Fibroblast of villous mesenchyme (primary cell): ENCODE measurements around the gene RGMA. TPM values are rescaled to one million over a fixed set of nuclear protein-coding genes. Genes with fewer than 3 reads are reported as not detected.

Experiments used
- DNase-seq: peaks from one replicate; pipeline ENCODE4 v3.0.0-alpha.2; 2010; ENCODE audit warnings: low read depth
- H3K4me3 ChIP-seq: 2 replicates; pipeline ENCODE4 v1.5.1; 2011; ENCODE audit warnings: low read depth, mild to moderate bottlenecking, low read length
- CTCF ChIP-seq: IDR thresholded peaks from 2 replicates; pipeline ENCODE4 v1.5.1; 2012; ENCODE audit warnings: low read depth, mild to moderate bottlenecking, low read length; ENCODE audit not compliant: insufficient read depth
- total RNA-seq: library from RNA; depleted of rRNA; stranded (reverse); fragments of >200 nt; gene quantifications from 2 replicates; pipeline ENCODE4 v1.2.3, GENCODE V29; 2012

The RGMA gene
- total RNA-seq = 0.32 TPM in 1 of 2 replicates, not detected in the other

DNA sequence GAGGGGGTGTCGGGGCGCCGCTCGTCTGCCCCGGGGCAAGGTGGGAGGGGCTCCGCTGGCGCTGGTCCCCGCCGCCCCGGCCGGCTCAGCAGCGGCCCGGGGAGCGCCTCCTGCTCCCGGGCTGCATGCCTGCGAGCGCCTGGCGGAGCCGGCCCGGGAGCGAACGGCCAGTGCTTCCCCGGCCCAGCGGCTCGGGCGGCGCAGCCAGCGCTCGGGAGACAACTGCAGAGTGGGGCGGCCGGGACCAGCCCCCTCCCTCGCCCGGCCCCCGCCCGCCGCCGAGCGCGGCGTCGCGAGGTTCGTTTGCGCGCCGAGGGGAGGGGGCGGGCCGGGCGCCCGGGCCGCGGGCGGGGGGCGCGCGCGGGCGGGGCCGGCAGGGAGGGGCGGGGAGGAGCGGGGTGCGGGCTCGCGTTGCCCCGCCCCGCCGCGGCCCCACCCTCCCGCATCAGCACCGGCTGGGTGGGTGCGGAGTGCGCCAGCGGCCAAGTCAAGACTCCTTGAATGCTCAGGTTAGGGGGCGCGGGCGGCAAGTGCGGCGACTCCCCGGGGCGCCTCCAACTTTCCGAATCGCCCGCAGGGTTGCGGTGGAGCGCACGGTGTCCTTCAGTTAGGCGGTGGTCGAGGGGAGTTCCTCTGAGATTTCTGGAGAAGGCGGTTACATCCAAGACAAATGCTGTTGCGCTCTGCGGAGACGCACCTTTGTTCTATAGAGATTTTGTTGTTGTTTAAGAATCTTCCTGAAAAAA lies at the start of gene RGMA:
Gene RGMA (minus strand): TSS at position 231 of the 746 bp plus-strand sequence. CDS start 279 bp downstream, outside the sequence.
- DNase-seq = no peak
- peak within 1 kb of the TSS; percentile 30 for H3K4me3 ChIP-seq
- TF ChIP-seq CTCF = no peak

DNA sequence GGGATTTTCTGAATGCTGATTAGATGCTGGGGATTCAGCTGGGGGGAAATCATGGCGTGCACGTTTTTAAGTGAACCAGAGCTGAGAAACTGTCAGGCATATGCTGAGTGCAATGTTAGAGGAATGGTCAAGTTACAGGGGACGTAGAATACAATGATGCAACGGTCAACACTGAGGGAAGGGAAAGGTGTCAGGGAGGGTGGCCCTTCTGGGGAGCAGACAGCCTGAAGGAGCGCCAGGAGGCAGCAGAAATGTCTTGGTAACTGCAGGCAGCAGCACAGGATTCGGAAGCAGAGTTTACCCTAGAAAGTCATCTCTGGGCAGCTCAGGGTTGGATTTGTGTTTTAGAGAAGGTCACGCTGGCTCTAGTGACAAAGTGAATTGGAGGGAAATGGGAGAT lies 47.6 kb upstream of the RGMA start:
- no peak for TF ChIP-seq CTCF
- DNase-seq = no peak
- no peak overlapping the region for H3K4me3 ChIP-seq

- TF ChIP-seq CTCF = no peak
- no peak for DNase-seq
- H3K4me3 ChIP-seq = no peak overlapping the region
Measured at GRCh38 chr15:93135997-93136397, 47.0 kb upstream of the RGMA start.

GRCh38 chr15:93135459-93135858 lies 46.4 kb upstream of the RGMA start:
- no peak for TF ChIP-seq CTCF
- no peak overlapping the region for H3K4me3 ChIP-seq
- no peak for DNase-seq

DNA sequence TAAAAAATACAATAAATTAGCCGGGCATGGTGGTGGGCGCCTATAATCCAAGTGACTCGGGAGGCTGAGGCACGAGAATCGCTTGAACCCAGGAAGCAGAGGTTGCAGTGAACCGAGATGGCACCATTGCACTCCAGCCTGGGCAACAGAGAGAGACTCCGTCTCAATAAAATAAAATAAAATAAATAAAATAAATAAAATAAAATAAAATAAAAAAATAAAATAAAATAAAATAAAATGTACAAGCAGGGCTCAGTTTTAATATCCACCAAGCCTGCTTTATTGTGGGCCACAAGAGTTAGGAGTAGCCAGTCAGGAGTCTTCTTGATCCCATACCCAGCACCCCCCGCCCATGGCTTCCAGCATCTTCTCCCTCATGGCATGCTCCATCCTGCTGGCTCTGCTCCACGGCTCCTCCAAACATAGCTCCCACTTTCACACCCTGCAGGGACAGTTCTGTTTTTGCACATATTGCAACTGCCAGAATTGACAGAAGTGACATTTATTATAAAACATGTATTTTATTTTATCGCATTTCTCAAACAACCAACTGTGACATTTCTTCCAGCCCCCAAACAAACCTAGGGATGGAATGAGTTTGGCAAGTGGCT lies 42.6 kb upstream of the RGMA start:
- no peak overlapping the region for H3K4me3 ChIP-seq
- DNase-seq = no peak
- no peak for TF ChIP-seq CTCF

DNA sequence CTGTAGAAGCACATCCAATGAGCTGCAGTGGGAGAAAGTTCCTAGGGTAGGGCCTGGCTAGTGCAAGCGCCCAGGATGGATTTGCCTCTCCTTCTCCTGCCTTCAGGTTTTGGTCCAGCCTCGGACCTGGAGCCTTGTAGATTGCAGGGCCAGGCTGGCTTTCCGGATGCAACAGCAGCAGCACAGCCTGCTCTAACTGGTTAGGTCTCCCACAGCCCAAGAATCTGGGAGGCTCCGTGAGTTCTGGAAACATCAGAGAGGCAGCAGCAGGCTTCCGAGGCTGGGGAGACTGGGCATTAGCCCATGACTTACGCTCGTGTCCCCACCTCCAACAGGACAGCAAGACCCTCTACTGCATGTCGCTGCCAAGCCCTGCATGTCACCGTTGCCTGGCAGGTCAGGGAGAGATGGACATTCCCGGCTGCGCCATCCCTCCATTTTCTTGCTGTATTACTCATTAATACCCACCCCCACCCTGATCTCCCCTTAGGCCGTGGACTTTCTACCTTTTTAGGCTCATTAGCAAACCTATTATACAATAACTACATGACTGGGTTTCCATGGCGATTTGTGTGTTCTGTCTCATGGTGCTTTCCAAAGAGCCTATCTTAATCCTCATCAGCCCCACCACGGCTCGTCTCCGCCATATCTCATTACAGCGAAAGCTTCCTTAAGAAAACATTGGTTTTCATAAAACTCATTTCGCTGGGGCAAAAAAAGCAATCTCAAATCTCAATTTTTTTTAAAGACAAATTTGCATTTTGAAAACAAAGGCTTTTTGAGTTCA lies 40.9 kb upstream of the RGMA start:
- no peak for TF ChIP-seq CTCF
- no peak for DNase-seq
- H3K4me3 ChIP-seq = no peak overlapping the region
